ENCODE data around the gene ADAP1.
"Not testable (repeated sequence)": the region's sequence is repeated elsewhere in the genome, so short reads cannot be mapped to it uniquely, and the experiment has no call there.

The ADAP1 gene

DNA sequence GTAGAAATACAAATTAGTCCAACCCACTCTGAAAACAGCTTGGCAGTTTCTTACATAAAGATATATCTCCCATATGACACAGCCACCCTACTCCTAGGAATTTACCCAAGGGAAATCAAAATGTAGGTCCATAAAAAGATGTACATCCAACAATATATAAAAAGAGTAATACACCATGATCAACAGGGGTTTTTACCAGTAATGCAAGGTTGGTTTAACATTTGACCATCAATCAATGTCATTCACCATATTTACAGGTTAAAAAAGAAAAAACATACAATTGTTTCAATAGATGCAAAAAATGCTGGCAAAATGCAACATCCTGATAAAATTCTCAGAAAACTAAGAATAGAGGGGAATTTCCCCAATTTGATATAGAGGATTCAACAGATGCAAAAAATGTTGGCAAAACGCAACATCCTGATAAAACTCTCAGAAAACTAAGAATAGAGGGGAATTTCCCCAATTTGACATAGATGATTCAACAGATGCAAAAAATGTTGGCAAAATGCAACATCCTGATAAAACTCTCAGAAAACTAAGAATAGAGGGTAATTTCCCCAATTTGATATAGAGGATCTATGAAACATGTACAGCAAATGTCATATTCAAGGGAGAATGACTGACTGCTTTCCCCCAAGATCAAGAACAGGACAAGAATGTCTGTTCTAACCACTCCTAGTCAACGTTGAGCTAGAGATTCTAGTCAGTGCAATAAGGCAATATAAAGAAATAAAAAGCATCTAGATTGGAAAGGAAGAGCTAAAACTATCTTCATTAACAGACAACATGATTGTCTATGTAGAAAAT, 13.7 kb downstream of the ADAP1 start:
- no peak for DNase-seq (ENCODE audit: low spot score)

DNA sequence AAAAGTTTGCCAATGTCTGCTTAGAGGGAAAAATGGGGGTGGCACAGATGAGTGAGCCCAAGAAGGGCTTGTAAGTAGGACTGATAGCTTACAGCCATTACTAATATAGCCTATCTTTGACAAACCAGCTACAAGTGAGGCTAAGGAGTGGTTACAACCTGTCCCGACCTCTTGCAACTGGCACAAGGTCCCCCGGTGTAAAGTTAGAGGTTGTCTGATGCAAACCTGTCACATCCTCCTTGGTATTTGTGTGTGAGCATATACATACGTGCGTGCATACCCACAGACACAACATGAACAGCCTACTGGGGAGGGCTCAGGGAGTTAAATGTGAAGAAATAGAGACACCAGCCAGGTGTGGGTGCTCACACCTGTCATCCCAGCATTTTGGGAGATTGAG, 14.6 kb downstream of the ADAP1 start:
- no peak for DNase-seq (ENCODE audit: low spot score)

DNA sequence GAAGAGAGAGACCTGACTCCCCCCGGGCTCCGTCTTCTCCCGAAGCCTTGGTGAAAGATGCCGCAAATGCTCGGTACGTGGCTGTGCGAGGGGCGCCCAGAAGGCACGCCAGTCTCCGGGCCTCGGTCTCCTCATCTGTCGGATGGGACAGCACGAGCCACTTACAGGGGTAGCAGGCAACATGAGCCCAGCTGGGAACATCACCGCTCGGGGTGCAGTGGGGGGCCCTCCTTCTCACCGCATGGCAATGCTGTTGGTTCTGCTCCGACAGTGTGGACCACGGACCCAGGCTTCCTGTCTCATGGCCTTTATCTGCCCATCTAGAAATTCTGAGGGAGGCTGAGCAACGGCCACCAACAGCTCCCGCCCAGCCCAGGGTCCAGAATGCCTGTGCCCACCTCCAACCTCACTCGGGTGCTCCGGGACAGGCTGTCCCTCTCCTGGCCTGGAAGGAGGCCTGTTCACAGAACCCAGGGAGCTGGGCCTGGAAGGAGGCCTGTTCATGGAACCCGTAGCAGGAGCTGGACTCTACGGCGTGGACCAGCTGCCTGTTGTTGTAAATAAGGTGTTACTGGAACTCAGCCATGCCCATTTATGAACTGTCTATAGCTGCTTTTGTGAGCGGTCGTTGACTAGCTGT, 15.8 kb downstream of the ADAP1 start:
- DNase-seq (ENCODE audit: low spot score): no peak

DNA sequence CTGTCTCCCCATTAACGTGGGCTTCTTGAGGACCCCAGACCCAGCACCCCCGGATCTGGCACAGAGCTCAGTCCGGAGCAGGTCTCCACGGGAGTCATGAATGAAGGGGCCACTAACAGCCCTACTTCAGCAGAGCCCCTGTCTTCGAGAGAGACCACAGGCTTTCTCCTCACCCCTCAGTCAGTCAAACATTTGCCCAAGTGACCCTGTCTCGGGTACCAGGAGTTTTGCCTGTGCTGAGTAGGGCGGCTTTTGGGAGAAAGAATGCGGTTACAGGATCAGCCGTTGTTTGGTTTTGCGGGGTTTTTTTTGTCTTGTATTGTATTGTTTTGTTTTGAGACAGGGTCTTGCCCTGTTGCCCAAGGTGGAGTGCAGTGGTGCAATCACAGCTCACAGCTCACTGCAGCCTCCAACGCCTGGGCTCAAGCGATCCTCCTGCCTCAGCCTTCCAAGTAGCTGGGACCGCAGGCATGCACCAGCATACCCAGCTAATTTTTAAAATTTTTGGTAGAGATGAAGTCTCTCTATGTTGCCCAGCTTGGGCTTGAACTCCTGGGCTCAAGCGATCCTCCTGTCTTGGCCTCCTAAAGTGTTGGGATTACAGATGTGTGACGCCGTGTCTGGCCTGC, 16.5 kb downstream of the ADAP1 start:
- DNase-seq (ENCODE audit: low spot score): no peak

DNA sequence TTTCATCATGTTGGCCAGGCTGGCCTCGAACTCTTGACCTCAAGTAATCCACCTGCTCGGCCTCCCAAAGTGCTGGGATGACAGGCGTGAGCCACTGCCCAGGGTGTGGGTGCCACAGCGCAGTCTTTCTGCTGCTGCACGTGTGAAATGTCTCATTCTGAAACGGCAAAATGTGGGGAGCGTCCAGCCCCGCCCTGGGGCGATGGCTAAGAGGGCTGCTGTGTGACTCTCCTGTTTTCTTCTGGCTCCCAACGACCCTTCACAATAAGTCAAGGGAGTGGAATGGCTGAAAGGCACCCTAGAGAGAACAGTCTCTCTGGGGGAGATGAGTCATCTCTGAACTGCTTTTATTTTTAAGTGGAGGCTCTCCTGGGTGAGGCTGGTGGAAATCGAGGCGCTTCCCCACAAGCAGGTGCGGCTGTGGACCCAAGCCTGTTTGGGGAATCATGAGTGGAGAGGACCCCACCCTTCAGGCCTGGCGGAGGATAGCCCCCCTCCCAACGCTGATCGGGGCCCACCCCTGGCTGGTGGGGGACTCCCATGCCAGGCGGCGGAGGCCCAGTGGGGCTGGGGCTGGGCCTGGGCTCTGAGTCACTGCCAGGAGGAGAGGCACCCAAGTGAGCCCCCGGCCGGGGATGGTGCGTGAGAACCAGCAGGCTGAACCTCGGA, 18.0 kb downstream of the ADAP1 start:
- DNase-seq (ENCODE audit: low spot score): no peak

DNA sequence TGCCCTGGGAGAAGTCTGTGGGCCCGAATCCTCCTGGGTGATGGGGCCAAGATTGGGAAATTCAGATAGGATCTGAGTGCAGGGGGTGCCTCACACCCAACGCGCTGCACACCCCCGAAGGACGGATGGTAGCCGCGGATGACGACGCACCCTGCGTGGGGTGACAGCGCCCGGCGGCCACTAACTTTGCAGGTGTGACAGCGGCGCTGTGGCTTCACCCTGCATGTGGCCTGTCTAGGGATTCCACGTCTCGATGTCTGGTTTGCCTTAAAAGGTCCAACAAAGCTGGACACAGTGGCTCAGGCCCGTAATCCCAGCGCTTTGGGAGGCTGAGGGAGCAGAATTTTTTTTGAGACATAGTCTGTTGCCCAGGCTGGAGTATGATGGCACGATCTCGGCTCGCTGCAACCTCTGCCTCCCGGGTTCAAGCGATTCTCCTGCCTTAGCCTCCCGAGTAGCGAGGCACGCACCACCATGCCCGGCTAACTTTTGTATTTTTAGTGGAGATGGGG, 18.6 kb downstream of the ADAP1 start:
- no peak for DNase-seq (ENCODE audit: low spot score)

DNA sequence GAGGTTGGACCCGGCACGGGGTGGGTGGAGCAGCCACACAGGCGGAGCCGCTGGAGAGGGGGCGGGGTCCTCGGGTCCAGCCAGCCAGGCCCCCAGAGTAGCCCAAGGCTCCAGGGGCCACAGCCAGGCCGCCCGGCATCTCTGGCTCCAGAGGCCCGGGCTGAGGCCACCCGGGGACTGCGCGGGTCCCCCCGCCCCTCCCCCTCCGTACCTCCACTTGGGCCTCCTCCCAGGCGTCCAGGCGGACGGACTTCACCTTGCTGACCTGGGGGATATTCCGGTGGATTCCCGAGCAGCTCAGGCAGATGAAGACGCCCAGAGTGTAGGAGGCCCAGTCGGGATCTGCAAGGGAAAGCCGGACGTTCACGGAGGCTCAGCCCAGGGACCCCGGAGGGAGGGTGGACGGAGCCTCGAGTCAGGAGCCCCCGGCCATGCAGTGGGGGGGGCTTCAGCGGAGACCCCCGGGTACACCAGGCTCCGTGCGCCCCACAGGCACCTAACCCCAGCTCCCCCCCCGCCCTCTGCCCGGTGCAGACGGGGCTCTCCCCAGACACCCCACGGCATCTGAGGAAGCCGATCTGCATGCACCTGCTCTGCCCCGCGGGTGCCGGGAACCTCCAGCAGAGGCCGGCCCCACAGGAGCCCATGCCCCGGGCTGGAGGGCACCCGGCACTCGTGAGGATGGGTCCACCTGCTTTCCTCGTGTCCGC, 19.2 kb downstream of the ADAP1 start:
- no peak for DNase-seq (ENCODE audit: low spot score)

DNA sequence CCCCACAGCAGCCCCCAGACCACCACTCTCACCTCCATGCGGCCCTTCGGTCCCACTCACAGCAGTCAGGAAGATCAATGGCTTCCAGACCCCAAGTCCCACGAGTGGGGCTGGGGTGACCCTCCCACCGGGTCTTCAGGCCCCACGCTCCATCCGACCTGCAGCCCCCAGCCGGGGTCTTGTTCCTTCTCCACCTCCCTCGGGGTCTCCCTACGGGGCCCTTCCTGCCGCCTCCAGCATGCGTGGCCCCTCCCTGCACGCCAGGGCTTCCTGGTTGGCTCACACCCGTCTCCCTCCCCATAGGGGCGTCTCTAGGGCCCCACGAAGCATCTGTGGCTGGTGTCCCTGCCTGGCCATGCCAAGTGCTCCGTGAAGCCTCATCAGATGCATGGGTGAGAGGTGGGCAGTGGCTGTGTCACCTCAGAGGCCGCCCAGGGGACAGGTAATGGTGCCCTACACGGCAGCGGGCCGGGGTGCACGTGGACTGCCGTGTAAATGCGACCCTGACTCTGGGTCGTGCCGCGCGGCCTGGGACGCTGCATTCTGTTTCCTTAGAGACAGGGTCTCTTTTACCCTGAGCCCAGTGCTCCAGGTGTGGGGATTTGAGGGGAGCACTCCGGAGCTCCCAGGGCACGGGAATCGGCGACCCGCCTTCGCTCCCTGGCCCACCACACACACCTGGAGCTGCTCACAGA, 19.9 kb downstream of the ADAP1 start:
- no peak for DNase-seq (ENCODE audit: low spot score)

DNA sequence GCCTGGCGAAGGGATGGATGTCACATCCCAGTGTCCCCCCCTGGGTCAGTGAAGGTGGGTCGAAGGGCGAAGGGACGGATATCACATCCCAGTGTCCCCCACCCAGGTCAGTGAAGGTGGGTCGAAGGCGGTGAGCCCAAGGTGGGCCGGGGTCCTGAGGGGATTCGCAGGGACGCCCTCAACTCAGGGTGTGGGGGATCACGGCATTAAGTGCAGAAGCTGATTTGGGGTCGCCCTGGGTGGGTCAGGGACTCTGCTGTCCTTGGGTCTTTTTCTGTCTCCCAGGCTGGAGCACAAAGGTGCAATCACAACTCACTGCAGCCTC, 21.9 kb downstream of the ADAP1 start:
- no peak for DNase-seq (ENCODE audit: low spot score)

DNA sequence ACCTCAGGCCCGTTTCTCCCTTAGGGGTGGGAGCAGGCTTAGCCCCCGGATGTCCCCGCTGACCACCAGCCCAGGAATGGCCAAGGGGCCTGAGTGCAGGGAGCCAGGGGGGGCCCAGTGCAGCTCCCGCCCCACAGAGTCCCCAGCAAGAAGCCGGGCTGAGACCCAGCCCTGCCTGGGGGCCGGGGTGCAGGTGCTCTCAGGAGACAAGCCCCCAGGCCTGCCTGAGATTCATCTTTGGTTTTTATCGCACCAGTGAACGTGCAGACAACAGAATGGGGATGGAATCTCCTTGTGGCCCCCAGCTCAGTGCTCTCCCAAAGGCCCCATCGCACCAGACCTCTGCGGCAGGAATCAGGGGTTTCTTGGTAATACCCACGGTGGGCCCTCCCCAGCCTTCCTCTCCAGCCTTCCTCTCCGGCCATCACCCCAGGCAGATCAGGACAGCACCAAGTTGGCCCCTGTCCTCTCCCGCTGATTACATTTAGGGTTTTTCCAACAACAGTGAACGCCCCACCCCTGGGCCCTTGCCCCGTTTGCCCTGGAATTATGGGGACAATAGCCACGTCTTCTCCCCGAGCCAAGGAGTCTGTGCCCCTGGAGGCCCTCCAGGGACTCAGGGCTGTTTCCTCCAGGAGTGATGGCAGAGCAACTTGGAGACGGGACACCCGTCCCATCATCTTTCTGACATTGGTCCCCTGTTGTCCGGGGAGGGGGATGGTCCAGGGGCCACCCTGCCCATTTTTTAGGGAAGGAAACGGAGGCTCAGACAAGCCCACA, 22.4 kb downstream of the ADAP1 start:
- no peak for DNase-seq (ENCODE audit: low spot score)

DNA sequence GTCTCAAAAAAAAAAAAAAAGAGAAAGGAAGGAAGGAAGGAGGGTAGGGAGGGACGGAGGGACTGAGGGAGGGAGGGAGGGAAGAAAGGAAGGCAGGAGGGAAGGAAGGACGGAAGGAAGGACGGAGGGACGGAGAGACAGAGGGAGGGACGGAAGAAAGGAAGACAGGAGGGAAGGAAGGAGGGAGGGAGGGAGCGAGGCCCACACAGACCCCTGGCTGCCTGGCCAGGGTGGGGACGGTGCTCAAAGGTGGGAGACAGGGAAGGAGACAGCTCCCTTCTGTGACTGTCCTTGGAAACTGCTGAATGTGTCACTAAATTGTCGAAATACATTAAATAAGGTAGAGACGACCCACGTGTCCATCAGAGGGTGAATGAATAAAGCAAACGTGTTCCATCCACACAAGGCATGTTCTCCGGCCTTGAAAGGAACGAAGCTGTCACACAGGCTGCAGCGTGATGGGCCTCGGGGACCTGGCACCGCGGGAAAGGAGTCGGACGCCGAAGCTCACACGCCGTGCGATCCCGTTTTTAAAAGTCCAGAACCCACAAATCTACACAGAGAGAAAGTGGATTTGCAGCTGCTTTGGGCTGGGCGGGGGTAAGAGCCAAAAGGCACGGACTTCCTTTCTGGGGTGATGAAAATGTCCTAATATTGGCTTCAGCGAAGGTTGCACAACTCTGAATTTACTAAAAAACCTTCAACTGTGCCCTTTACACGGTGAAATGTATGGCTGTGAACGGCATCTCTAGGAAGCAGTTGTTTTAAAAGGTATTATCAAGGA, 23.3 kb downstream of the ADAP1 start:
- DNase-seq (ENCODE audit: low spot score): no peak

DNA sequence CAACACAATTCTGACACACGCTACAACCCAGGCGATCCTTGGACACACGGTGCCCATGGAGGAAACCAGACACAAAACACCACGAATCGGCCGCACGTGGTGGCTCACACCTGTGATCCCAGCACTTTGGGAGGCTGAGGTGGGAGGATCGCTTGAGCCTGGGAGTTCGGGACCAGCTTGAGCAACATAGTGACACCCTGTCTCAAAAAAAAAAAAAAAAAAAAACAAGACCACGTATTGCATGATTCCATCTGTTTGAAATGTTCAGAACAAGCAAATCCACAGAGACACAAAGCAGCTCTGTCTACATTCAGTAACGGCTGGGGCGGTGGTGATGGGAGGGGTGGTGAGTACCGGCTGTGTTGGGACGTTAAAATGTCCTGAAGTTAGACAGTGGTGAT, 25.2 kb downstream of the ADAP1 start:
- DNase-seq (ENCODE audit: low spot score): no peak

DNA sequence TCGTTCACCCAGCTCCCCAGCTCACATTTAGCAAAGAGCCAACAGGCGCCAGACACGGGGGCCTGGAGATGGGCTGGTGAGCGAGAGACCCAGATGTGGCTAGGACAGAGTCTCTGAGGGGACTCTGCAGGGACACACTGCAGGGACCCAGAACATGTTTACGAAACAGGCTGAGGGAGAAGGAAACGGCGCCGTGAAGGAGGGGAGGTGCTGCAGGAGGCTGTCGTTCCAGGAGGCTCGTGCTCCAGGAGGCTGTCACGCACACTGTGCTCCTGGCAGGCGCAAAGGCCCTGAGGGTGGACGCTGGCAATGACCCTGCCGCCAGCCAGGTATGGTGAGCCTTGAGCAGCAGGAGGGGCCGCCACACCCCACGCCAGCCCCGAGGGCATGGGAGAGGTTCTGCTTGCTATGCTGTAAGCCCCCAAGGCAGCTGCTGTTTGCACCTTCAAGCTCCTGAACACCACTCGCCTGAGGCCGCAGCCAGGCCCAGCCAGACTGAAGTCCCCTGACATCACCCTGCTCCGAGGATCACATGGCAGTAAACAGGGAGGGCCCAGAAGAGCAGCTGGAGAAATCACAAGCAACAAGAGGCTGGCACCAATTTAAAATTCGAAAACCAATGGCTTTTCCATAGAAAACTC, 27.3 kb downstream of the ADAP1 start:
- no peak for DNase-seq (ENCODE audit: low spot score)

DNA sequence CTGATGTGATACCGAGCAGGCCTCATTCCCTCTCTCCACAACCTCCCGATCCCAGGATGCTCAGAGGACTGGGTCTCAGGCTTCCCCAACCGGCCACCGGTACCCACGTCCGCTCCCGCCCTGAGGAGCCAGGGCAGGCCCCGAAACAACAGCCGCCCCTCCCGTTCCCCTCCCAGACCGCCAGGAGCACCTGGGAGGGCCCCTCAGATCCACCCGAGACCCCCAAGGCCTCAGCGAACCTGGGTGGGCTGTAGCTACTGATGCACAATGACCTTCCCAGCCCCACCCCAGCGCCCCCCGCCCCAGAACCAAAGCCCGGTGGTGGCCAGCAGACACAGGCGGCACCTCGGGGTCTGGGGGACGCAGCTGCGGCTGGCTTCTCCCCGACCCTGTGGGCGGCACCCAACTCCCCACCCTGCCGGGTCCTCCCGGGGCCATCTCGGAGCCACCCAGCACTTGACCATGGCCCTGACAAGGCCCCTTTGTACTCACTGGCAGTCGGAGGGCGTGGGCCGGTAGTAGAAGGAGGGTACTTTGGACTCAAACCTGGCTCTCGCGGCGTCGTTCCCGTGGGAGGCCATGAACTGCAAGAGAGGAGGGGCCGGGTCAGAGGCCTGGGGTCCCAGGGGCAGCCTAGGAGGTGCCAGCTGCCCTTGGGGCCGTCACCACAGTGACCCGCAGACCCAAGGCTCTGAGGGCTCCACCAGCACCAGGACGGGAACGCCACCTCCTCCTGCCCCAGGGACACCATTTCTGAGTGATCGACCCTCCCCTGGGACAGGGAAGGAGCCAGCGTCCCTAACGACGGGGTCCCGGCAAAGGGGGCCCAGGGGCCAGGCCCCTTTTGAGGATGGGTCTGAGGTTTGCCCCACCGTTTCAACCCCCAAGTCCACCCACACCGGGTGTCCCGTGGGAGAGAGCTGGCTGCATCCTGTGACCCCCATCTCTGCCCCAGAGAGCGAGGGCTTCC, 28.1 kb downstream of the ADAP1 start:
- DNase-seq (ENCODE audit: low spot score): no peak

DNA sequence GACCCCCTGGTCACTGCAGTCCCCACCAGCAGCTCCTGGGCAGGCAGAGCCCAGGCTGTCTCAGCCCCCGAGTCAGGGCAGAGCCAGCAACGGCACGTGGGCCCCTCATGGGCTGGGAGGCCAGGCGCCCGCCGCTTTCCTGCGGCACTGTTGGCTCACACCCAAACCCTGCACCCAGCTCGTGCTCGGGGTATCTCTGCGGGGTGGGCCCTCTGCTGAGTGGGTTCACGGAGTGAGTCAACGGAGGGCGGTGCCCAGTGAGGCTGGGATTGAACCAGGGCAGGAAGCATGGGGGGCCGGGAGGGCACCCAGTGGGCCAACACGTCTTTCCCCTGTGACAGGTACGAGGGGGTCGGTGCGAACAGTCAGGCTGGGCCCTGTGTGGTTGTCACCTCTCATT, 28.9 kb downstream of the ADAP1 start:
- DNase-seq (ENCODE audit: low spot score): no peak

DNA sequence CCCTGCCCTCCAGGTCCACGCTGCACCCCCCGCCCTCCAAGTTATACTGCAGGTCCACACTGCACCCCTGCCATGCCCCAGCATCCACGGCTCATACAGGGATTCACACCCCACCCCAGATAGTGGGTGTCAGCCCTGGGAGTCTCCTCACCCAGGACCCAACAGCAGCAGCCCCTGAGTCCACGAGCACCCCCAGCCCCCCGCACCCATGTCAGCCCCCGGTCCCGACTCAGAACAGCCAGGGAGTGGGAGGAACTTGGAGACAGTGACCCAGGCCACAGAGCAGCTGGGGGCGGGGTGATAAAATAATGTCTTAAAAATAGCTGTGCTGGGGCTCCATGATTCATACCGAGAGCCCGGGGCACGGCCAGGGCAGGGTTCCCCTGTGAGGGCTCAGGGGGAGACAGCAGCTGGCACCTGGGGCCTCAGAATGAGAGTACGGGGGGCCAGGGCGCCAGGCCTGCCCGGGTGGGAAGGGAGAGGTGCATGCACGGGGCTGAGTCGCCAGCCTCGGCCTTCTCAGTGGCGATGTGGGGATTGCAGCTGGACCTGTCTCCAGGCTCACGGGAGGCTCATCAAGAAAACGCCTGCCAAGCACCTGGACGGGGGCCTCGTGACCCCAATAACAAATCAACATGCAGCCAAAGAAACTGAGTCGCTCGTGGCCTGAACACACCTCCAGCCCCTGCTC, 29.8 kb downstream of the ADAP1 start:
- no peak for DNase-seq (ENCODE audit: low spot score)

DNA sequence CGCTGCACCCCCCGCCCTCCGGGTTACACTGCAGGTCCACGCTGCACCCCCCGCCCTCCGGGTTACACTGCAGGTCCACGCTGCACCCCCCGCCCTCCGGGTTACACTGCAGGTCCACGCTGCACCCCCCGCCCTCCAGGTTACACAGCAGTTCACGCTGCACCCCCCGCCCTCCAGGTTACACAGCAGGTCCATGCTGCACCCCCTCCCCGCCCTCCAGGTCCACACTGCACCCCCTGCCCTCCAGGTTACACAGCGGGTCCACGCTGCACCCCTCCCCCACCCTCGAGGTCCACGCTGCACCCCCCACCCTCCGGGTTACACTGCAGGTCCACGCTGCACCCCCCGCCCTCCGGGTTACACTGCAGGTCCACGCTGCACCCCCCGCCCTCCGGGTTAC, 30.4 kb downstream of the ADAP1 start:
- DNase-seq (ENCODE audit: low spot score): not testable (repeated sequence)

All from SK-N-DZ (cell line).